ENCODE results near the gene RNF128. TPM values are rescaled to one million over a fixed set of nuclear protein-coding genes. Genes with fewer than 3 reads are reported as not detected.
"Not testable (repeated sequence)": the region's sequence is repeated elsewhere in the genome, so short reads cannot be mapped to it uniquely, and the experiment has no call there.

RNF128 gene
- total RNA-seq, 1 experiment from 2014 or later: 0.34 TPM

- no peak for DNase-seq (ENCODE audit: low read depth)
These were observed 16.3 kb downstream of the RNF128 start for GRCh38 chrX:106742805-106743204.

DNA sequence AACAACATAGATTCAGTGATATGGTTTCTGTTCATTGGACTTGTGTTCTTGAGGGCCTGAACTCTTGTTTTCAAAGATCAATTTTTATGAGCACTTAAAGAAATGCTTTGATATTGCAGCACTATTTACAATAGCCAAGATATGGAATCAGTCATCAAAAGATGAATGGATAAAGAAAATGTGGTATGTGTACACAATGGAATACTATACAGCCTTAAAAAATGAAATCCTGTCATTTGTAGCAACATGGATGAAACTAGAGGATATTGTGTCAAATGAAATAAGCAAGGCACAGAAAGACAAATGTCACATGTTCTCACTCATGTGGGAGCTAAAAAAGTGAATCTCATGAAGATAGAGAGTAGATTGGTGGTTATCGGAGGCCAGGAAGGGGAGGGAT, 21.9 kb downstream of the RNF128 start:
- DNase-seq (ENCODE audit: low read depth): no peak

DNA sequence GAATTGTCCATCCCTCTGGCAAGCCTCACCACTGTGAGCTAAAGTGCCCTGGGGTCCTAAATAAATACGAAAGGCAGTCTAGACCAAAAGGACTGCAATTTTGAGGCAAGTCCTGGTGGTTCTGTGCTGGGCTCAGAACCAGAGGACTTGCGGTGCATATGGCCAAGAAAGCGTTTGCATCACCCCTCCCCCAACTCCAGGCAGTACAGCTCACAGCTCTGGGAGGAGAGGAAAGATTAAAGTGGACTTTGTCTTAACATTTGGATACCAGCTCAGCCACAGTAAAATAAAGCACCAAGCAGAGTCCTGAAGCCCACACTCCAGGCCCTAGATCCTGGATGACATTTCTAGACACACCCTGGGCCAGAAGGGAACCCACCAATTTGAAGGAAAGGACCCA, 24.9 kb downstream of the RNF128 start:
- no peak for DNase-seq (ENCODE audit: low read depth)

DNA sequence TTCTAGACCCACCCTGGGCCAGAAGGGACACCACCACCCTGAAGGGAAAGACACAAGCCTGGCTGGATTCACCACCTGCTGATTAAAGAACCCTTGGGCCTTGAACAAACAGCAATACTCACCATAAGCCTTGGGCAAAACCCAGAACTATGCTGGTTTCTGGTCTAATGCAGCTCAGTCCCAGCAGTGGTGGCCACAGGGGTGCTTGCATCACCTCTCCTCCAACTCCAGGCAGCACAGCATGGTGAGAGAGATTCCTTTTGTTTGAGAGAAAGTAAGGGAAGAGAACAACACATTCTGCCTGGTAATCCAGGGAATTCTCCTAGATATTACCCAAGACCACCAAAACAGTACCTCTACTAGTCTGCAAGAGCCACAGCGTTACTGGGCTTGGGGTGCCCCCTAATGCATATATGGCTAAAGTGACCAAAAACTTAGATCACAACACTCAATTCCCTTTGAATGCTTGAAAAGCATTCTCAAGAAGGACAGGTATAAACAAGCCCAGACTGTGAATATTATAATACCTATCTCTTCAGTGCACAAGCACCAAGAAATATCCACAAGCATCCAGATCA, 25.7 kb downstream of the RNF128 start:
- DNase-seq (ENCODE audit: low read depth): peak; percentile 21

DNA sequence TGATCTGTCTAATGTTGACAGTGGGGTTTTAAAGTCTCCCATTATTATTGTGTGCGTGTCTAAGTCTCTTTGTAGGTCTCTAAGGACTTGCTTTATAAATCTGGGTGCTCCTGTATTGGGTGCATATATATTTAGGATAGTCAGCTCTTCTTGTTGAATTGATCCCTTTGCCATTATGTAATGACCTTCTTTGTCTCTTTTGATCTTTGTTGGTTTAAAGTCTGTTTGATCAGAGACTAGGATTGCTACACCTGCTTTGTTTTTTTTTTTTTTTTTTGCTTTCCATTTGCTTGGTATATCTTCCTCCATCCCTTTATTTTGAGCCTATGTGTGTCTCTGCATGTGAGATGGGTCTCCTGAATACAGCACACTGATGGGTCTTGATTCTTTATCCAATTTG, 42.8 kb downstream of the RNF128 start:
- DNase-seq (ENCODE audit: low read depth): not testable (repeated sequence)

- DNase-seq (ENCODE audit: low read depth): no peak
These were observed 48.5 kb downstream of the RNF128 start for GRCh38 chrX:106774981-106775380.

GRCh38 chrX:106780264-106780663, 53.8 kb downstream of the RNF128 start:
- DNase-seq (ENCODE audit: low read depth): no peak

- DNase-seq (ENCODE audit: low read depth): no peak
These were observed 54.3 kb downstream of the RNF128 start for GRCh38 chrX:106780664-106781377.

DNA sequence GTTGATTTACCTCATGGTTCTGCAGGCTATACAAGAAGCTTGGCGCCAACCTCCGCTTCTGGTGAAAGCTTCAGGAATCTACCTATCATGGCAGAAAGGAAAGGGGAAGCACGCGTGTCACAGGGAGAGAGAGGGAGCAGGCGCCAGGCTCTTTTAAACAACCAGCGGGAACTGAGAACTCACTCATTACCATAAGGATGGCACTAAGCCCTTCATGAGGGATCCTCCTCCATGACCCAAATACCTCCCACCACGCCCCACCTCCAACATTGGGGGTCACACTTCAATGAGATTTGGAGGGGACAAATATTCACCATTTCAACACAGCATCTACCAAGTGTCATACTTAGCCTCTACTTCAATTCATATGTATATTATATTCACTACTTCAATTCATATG, 57.2 kb downstream of the RNF128 start:
- DNase-seq (ENCODE audit: low read depth): no peak

- DNase-seq (ENCODE audit: low read depth): peak; percentile 1
These were observed 65.0 kb downstream of the RNF128 start for GRCh38 chrX:106791495-106791894.

DNA sequence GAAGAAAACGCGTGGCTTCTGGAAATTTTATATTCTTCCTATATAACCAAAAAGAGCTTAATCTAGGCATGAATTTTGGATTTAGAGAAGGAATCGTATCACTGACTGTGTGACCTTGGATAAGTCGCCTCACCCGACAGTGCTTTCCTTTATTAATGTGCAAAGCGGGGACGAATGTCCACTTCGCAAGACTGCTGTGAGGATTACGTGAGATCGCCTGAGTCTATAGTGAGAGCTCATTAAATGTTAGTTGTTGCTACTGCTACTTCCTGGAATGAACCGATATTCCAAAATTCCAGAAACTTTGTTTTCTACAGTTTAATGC, 75.5 kb downstream of the RNF128 start:
- DNase-seq (ENCODE audit: low read depth): no peak

DNA sequence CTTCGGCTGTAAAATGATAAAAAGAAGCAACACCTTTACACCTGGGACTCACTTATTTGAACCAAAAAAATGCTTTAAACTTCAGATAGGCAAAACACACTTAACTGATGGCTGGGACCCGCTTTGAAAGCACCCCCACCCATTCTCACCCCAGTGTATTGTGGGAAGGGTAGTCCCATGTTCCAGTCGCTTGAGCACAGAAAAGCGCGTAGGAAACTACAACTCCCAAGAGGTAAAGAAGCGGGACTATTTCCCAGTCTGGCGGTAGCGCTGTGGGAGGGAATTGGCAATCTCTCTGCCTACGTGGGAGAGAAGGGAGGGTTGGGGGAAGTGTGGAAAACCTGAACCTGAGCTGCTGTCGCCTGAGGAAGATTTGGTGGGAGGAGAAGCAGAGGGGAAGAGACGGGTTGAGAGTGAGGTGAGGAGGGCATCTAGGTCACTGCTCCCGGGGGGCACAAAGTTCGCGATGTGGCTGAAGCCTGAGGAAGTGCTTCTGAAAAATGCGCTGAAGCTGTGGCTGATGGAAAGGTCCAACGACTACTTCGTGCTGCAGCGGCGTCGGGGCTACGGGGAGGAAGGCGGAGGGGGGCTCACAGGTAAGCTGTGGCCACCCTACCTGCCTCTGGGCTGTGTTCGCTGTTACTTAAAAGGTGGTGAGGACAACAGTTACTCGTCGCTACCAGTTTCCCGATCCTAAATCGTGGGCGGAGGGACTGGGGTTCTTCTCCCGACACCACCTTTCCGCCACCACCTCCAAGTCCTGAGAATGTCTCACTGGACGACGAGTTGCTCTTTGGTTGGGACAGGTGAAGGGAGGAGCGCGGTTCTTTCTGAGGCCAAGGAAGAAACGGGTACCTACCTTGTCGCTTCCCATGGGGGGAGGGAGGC, 76.1 kb downstream of the RNF128 start, which contains the start of gene TBC1D8B:
Gene TBC1D8B (plus strand): TSS at position 286 of the 888 bp plus-strand sequence. CDS start 181 bp downstream, at position 467.
- peak; percentile 89 for DNase-seq (ENCODE audit: low read depth)

GRCh38 chrX:106811131-106811910, 84.8 kb downstream of the RNF128 start:
- no peak for DNase-seq (ENCODE audit: low read depth)

- peak; percentile 31 for DNase-seq (ENCODE audit: low read depth)
These were observed 86.4 kb downstream of the RNF128 start for GRCh38 chrX:106812930-106813329.

GRCh38 chrX:106814093-106814492, 87.6 kb downstream of the RNF128 start:
- not testable (repeated sequence) for DNase-seq (ENCODE audit: low read depth)

Other genes with a start within 250 kb of the RNF128 start
- gene RADX, start 114.7 kb upstream of the RNF128 start, total RNA-seq (2014; rRNA removed): 1.3 and 1.7 TPM in 2 replicates
- 5.1 and 6.9 TPM in 2 replicates for gene TBC1D8B, start 76.0 kb downstream of the RNF128 start, total RNA-seq (2014; rRNA removed)
- gene RIPPLY1, start 176.6 kb downstream of the RNF128 start, total RNA-seq (2014; rRNA removed): not detected in 2 replicates
- 0.06 TPM in 1 of 2 replicates, not detected in the other for gene CLDN2, start 193.7 kb downstream of the RNF128 start, total RNA-seq (2014; rRNA removed)